ENCODE measurements around the gene C3.

DNA sequence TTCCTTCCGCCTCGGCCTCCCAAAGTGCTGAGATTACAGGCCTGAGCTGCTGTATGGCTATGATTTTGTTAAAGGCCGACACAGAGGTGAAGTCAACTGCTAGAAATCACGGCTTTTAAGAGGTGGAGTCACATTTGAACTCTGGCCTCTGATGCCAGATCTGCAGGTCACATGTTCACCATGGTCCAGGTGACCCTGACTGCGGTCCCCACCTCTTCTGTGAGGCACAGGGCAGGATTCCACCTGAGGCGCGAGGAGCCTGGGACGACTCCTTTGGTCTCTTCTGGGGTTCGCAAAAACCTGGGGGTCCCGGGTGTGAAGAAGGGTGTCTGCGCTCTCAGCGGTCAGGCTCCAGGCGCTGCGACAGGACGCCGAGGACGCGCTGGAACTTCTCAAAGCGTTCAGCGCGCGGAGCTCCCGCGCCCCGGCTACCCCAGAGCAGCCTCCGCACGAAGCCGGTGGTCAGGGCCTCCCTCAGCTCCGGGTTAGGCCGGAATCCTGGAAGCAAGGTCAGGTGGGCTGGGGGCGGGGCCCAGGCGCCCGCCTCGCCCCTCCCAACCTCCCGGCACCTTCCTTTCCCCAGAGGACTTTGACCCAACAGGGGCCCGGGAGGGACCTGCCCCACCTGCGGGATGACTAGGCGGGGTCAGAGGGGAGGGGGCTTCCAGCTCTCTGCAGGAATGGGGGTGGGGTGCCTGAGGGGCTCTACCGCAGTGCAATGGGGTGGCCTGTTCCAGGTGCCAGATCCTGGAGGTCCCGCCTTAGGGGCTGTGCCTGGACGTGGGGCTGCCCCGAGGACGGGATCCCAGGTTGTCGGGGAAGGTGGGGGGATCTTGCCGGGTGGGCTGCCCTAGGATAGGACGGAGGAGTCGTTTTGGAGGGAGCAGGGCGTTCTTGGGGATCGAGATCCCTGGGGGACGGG is 32.1 kb upstream of the C3 start:
- TF ChIP-seq, protein P1, sequence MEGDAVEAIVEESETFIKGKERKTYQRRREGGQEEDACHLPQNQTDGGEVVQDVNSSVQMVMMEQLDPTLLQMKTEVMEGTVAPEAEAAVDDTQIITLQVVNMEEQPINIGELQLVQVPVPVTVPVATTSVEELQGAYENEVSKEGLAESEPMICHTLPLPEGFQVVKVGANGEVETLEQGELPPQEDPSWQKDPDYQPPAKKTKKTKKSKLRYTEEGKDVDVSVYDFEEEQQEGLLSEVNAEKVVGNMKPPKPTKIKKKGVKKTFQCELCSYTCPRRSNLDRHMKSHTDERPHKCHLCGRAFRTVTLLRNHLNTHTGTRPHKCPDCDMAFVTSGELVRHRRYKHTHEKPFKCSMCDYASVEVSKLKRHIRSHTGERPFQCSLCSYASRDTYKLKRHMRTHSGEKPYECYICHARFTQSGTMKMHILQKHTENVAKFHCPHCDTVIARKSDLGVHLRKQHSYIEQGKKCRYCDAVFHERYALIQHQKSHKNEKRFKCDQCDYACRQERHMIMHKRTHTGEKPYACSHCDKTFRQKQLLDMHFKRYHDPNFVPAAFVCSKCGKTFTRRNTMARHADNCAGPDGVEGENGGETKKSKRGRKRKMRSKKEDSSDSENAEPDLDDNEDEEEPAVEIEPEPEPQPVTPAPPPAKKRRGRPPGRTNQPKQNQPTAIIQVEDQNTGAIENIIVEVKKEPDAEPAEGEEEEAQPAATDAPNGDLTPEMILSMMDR (IDR thresholded peaks at IDR 0.05; ENCODE audit: poor library complexity), result no peak
- TF ChIP-seq EZH2phosphoT487 (IDR thresholded peaks at IDR 0.05; ENCODE audit: low read depth, severe bottlenecking, unreplicated experiment), result no peak

All from hepatocyte (in vitro differentiated cells).